K562 (cell line): ENCODE results near the gene YARS1. TPM values are rescaled to one million over a fixed set of nuclear protein-coding genes. Genes with fewer than 3 reads are reported as not detected.

ENCODE experiments used
- ARNT ChIP-seq, 2 experiments: fragments of 450-650 bp; IDR thresholded peaks; 2 replicates each; pipeline ENCODE4 v1.6.1; 2016; ENCODE audit warnings: mild to moderate bottlenecking in 1 of 2
- CCNT2 ChIP-seq: IDR thresholded peaks from 2 replicates; pipeline ENCODE4 v1.6.1; 2011; ENCODE audit warnings: borderline replicate concordance, low read depth, mild to moderate bottlenecking, moderate library complexity, mixed read lengths, low read length; ENCODE audit not compliant: insufficient read length; ENCODE audit errors: extremely low read depth
- FOSL1 ChIP-seq: fragments of 200-800 bp; sonication (Bioruptor generic); conservative IDR thresholded peaks from 2 replicates; pipeline ENCODE4 v1.6.1; 2016; ENCODE audit warnings: missing genetic modification characterization, missing compliant biosample characterization
- GTF2B ChIP-seq: IDR thresholded peaks from 2 replicates; pipeline ENCODE4 v1.6.1; 2011; ENCODE audit not compliant: insufficient read length; ENCODE audit errors: extremely low read depth
- GTF2E2 ChIP-seq: fragments of 200-800 bp; sonication (Bioruptor generic); IDR thresholded peaks from 2 replicates; pipeline ENCODE4 v1.6.1; 2016; ENCODE audit warnings: missing genetic modification characterization, missing compliant biosample characterization
- HDGF ChIP-seq: fragments of 450-650 bp; IDR thresholded peaks from 2 replicates; pipeline ENCODE4 v1.6.1; 2016
- KDM4B ChIP-seq, 2 experiments: fragments of 450-650 bp in 1 of 2; sonication (generic) in 1 of 2; IDR thresholded peaks; 2 replicates each; pipeline ENCODE4 v1.6.1; 2016 to 2017; ENCODE audit warnings: borderline replicate concordance in 2 of 2, antibody characterized with exemption in 1 of 2, low read depth in 1 of 2, mild to moderate bottlenecking in 1 of 2
- MAFF ChIP-seq: IDR thresholded peaks from 2 replicates; pipeline ENCODE4 v1.6.1; 2012; ENCODE audit warnings: low read length, improper control_type of control experiment
- RAD21 ChIP-seq, 2 experiments: fragments of 250-450 bp in 1 of 2; fragments of 450-650 bp in 1 of 2; sonication (Bioruptor Pico) in 1 of 2; formaldehyde crosslinking in 1 of 2; IDR thresholded peaks in 1 of 2; conservative IDR thresholded peaks in 1 of 2; 2 replicates each; pipeline versions ENCODE4 v1.4.0 to v1.8.0; 2020 to 2022; ENCODE audit warnings: mild to moderate bottlenecking in 2 of 2, moderate library complexity in 1 of 2
- RBM22 ChIP-seq: fragments of 200-400 bp; formaldehyde crosslinking; IDR thresholded peaks from 2 replicates; pipeline ENCODE4 v1.6.1; 2018; ENCODE audit warnings: low read length, low read depth; ENCODE audit not compliant: poor library complexity, severe bottlenecking
- THAP12 ChIP-seq: fragments of 250-450 bp; sonication (Bioruptor Pico); IDR thresholded peaks from 2 replicates; pipeline ENCODE4 v1.9.0; 2021; ENCODE audit warnings: mild to moderate bottlenecking, inconsistent platforms
- THRAP3 ChIP-seq: fragments of 450-650 bp; IDR thresholded peaks from 2 replicates; pipeline ENCODE4 v1.6.1; 2016; ENCODE audit warnings: mild to moderate bottlenecking, inconsistent platforms, borderline replicate concordance
- USF2 ChIP-seq: sonication (generic); formaldehyde crosslinking; IDR thresholded peaks from 2 replicates; pipeline ENCODE4 v1.5.0; 2020; ENCODE audit warnings: missing genetic modification reagents
- ZBTB34 ChIP-seq: fragments of 250-450 bp; sonication (Bioruptor Pico); IDR thresholded peaks from 2 replicates; pipeline ENCODE4 v1.8.0; 2021; ENCODE audit warnings: mild to moderate bottlenecking, moderate library complexity
- ZNF184 ChIP-seq: sonication (generic); formaldehyde crosslinking; IDR thresholded peaks from 2 replicates; pipeline ENCODE4 v1.5.0; 2020; ENCODE audit warnings: missing genetic modification reagents
- ZNF263 ChIP-seq: sonication (generic); formaldehyde crosslinking; IDR thresholded peaks from 2 replicates; pipeline ENCODE4 v1.8.0; 2022; ENCODE audit warnings: mild to moderate bottlenecking, missing genetic modification reagents, borderline replicate concordance
- ZNF518B ChIP-seq: fragments of 250-450 bp; sonication (Bioruptor Pico); IDR thresholded peaks from 2 replicates; pipeline ENCODE4 v1.5.0; 2021; ENCODE audit warnings: mild to moderate bottlenecking, moderate library complexity
- ZNF589 ChIP-seq: fragments of 200-800 bp; sonication (Bioruptor generic); IDR thresholded peaks from 2 replicates; pipeline ENCODE4 v1.6.1; 2016; ENCODE audit warnings: low read depth, missing genetic modification characterization, missing compliant biosample characterization
- ZNF785 ChIP-seq: fragments of 250-450 bp; sonication (Bioruptor Pico); IDR thresholded peaks from 2 replicates; pipeline ENCODE4 v1.4.0; 2020; ENCODE audit warnings: mild to moderate bottlenecking
- polyA plus RNA-seq, 8 experiments: library from polyadenylated mRNA; depleted of rRNA in 4 of 8; stranded (reverse) in 5 of 8; unstranded in 3 of 8; fragments of >200 nt; fragmentation: Nextera tagmentation in 2 of 8; fragmentation: Illumina TruSeq in 1 of 8; extraction: Ambion mirVana in 2 of 8; extraction: Trizol in 1 of 8; gene quantifications; 2 replicates each; pipeline versions ENCODE4 v1.2.1 to v1.2.3, GENCODE V29; 2011 to 2014; ENCODE audit warnings: inconsistent platforms in 1 of 8, missing spikeins in 1 of 8
- total RNA-seq, 7 experiments: library from RNA; depleted of rRNA in 6 of 7; stranded (reverse); fragments of >200 nt in 6 of 7; fragmentation: Illumina TruSeq in 2 of 7; extraction: Trizol in 2 of 7; gene quantifications; 2 replicates each; pipeline versions ENCODE4 v1.2.1 to v1.2.3, GENCODE V29; 2011 to 2021; ENCODE audit warnings: low replicate concordance in 1 of 7

The YARS1 gene
- total and polyA plus RNA-seq, 9 of the 15 experiments (the other 6 are each of a cell fraction or from before 2014, with no cell fraction given) = 66.2 to 336 (median 201) TPM

GRCh38 chr1:32769524-32770220, 47.5 kb downstream of the YARS1 start (continued):
- TF ChIP-seq ZNF518B (CRISPR knock-in tag) (no peak), THAP12 (no peak), ZNF785 (CRISPR knock-in tag) (no peak), ARNT (IDR thresholded peaks at IDR 0.05) (no peak), GTF2B (no peak), RAD21 (CRISPR knock-in tag; conservative IDR thresholded peaks at IDR 0.05 in 1 of 2, IDR thresholded peaks at IDR 0.05 in 1 of 2) (peak in 1 of 2 experiments; percentile 20; a peak in 1 of 4 replicates), THRAP3 (no peak), ZNF589 (CRISPR knock-in tag) (no peak), ZBTB34 (CRISPR knock-in tag) (no peak), GTF2E2 (tag) (no peak), FOSL1 (peak; percentile 86), KDM4B (IDR thresholded peaks at IDR 0.05; ENCODE audit: borderline replicate concordance in 2 of 2, low read depth in 1 of 2) (no peak), ZNF263 (CRISPR knock-in tag) (no peak), CCNT2 (peak; percentile 1), ZNF184 (CRISPR knock-in tag) (no peak), HDGF (no peak), RBM22 (no peak), USF2 (no peak), MAFF (no peak)
